ENCODE data around the gene ILDR1. TPM values are rescaled to one million over a fixed set of nuclear protein-coding genes. Genes with fewer than 3 reads are reported as not detected.

Gene ILDR1
- polyA plus RNA-seq, 1 donor from 2014 or later = not detected

DNA sequence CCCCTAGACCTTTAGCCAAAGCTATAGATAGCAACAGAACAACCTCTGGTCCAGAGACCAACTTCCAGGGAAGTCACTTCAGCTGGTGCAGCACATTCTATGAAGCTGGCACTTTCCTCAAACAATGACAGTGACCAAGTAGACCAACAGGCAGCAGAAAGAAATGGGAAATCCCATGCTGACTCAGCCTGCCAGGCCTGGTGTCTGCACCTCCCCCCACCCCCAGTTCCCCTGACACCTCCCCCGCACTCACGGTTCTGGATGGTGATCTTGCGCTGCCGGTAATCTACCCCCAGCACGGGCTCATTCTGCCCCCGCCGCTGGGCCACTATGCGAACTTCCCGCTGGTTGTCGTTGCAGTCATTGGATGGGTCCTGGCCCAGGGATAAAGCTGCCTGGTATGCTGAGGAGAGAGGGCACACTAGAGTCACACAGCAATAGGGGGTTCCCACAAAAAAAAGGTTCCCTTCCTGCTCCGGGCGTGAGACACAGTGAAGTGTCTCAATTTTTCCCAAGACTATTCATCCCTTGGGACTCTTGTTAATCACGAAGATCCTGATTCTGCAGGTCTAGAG is 17.0 kb downstream of the ILDR1 start:
- Histone ChIP-seq H3K4me2 (ENCODE audit: low read length) (no peak overlapping the region), H3K9me3 (ENCODE audit: low read length) (no peaks in the 10 kb centered on the region), H3K79me2 (replicated peaks; ENCODE audit: insufficient read depth, low read length) (no peaks in the 10 kb centered on the region), H2AFZ (ENCODE audit: low read depth, low read length) (no peak overlapping the region), H3K36me3 (ENCODE audit: insufficient read depth, low read length) (no peaks in the 10 kb centered on the region), H4K20me1 (ENCODE audit: insufficient read depth) (no peaks in the 10 kb centered on the region), H3K4me3 (ENCODE audit: low read length) (no peak overlapping the region), H3K9ac (ENCODE audit: low read length) (no peak overlapping the region), H3K9me2 (ENCODE audit: insufficient read depth, low read length) (no peaks in the 10 kb centered on the region), H3F3A (ENCODE audit: insufficient read depth, low read length, poor library complexity, severe bottlenecking) (no peaks in the 10 kb centered on the region), H3K27ac (ENCODE audit: low read length) (no peak overlapping the region), H3K27me3 (ENCODE audit: insufficient read depth, low read depth, low read length) (no peaks in the 10 kb centered on the region)
- no peak for TF ChIP-seq REST (IDR thresholded peaks at IDR 0.05; ENCODE audit: borderline replicate concordance)
- no peak for TF ChIP-seq EP300 (conservative IDR thresholded peaks at IDR 0.05; ENCODE audit: poor library complexity, severe bottlenecking)
- no peak for TF ChIP-seq TAF1 (IDR thresholded peaks at IDR 0.05; ENCODE audit: low read depth)
- TF ChIP-seq CTCF (IDR thresholded peaks at IDR 0.05; ENCODE audit: poor library complexity, severe bottlenecking) = no peak
- TF ChIP-seq POLR2AphosphoS5 (IDR thresholded peaks at IDR 0.05) = no peak
- no peak for TF ChIP-seq EZH2 (IDR thresholded peaks at IDR 0.05; ENCODE audit: borderline replicate concordance, insufficient read depth, low read length, poor library complexity, severe bottlenecking)
- TF ChIP-seq MXI1 (conservative IDR thresholded peaks at IDR 0.05; ENCODE audit: poor library complexity, severe bottlenecking) = no peak
- TF ChIP-seq RAD21 (conservative IDR thresholded peaks at IDR 0.05) = no peak

DNA sequence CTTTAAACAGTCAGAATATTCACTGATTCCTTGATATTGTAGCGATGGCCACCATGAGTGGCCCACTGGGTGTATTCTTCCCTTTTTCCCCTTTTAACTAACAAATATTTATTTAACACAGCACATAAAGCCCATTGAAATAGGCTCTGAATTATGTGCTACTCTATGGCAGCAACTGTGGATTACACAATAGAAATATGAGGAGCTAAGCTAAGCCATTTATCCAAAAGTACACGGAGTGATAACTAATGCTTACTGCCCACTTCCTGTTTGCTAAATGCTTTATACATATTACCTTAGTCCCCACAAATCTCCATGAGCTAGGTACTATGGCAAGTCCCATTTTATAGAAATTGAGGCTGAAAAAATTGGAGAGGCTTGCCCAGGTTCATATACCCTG is 17.9 kb downstream of the ILDR1 start:
- no peak for TF ChIP-seq EZH2 (IDR thresholded peaks at IDR 0.05; ENCODE audit: borderline replicate concordance, insufficient read depth, low read length, poor library complexity, severe bottlenecking)
- no peak for TF ChIP-seq RAD21 (conservative IDR thresholded peaks at IDR 0.05)
- TF ChIP-seq MXI1 (conservative IDR thresholded peaks at IDR 0.05; ENCODE audit: poor library complexity, severe bottlenecking) = no peak
- TF ChIP-seq REST (IDR thresholded peaks at IDR 0.05; ENCODE audit: borderline replicate concordance) = no peak
- no peak for TF ChIP-seq TAF1 (IDR thresholded peaks at IDR 0.05; ENCODE audit: low read depth)
- TF ChIP-seq POLR2AphosphoS5 (IDR thresholded peaks at IDR 0.05) = no peak
- no peak for TF ChIP-seq EP300 (conservative IDR thresholded peaks at IDR 0.05; ENCODE audit: poor library complexity, severe bottlenecking)
- TF ChIP-seq CTCF (IDR thresholded peaks at IDR 0.05; ENCODE audit: poor library complexity, severe bottlenecking) = no peak
- no peak for TF ChIP-seq SMC3 (conservative IDR thresholded peaks at IDR 0.05; ENCODE audit: poor library complexity)
- H3K27me3 ChIP-seq (ENCODE audit: insufficient read depth, low read depth, low read length) = no peaks in the 10 kb centered on the region
- no peaks in the 10 kb centered on the region for H3K9me2 ChIP-seq (ENCODE audit: insufficient read depth, low read length)
- no peaks in the 10 kb centered on the region for H3K36me3 ChIP-seq (ENCODE audit: insufficient read depth, low read length)
- no peak overlapping the region for H3K4me2 ChIP-seq (ENCODE audit: low read length)
- H3F3A ChIP-seq (ENCODE audit: insufficient read depth, low read length, poor library complexity, severe bottlenecking) = no peaks in the 10 kb centered on the region
- H2AFZ ChIP-seq (ENCODE audit: low read depth, low read length) = no peak overlapping the region
- H3K9ac ChIP-seq (ENCODE audit: low read length) = no peak overlapping the region
- H3K27ac ChIP-seq (ENCODE audit: low read length) = no peak overlapping the region
- no peaks in the 10 kb centered on the region for H3K79me2 ChIP-seq (replicated peaks; ENCODE audit: insufficient read depth, low read length)
- no peaks in the 10 kb centered on the region for H3K9me3 ChIP-seq (ENCODE audit: low read length)
- no peak overlapping the region for H3K4me3 ChIP-seq (ENCODE audit: low read length)
- H4K20me1 ChIP-seq (ENCODE audit: insufficient read depth) = no peaks in the 10 kb centered on the region

Data from neural cell (in vitro differentiated cells).